HEK293 (cell line): ENCODE measurements around the gene NONO.

Source experiments
- CTCF ChIA-PET: fragments of 350-600 bp; formaldehyde crosslinking; extraction: SDS; loops from one replicate; lab custom pipeline; 2021; ENCODE audit warnings: antibody characterized with exemption; lab: Yijun Ruan, JAX
- POLR2A ChIA-PET: fragments of 300-600 bp; formaldehyde crosslinking; extraction: SDS; loops from one replicate; lab custom pipeline; 2020; ENCODE audit warnings: antibody characterized with exemption, inconsistent platforms; lab: Yijun Ruan, JAX
- H3K27ac ChIP-seq: fragments of 200-500 bp; sonication (Bioruptor generic); 2 replicates; pipeline ENCODE4 v1.5.1; 2014; ENCODE audit warnings: low read depth, low read length, control low read depth, inconsistent platforms; ENCODE audit errors: extremely low read depth
- H3K36me3 ChIP-seq, 2 experiments: fragments of 200-500 bp in 1 of 2; sonication (Bioruptor generic) in 1 of 2; 1 replicate in 1 of 2; 2 replicates in 1 of 2; pipeline ENCODE4 v1.5.1; 2014 to 2017; ENCODE audit warnings: inconsistent platforms in 2 of 2, low read length in 2 of 2; ENCODE audit not compliant: control insufficient read depth in 2 of 2, insufficient read depth in 1 of 2
- H3K4me1 ChIP-seq: fragments of 200-500 bp; sonication (Bioruptor generic); 2 replicates; pipeline ENCODE4 v1.5.1; 2014; ENCODE audit warnings: mild to moderate bottlenecking, low read length, inconsistent platforms; ENCODE audit not compliant: control insufficient read depth, insufficient read depth
- H3K4me3 ChIP-seq: 2 replicates; pipeline ENCODE4 v1.5.1; 2011; ENCODE audit warnings: low read depth, mild to moderate bottlenecking, control low read depth, low read length, moderate library complexity
- H3K9me3 ChIP-seq: fragments of 200-500 bp; sonication (Bioruptor generic); 2 replicates; pipeline ENCODE4 v1.5.1; 2014; ENCODE audit warnings: low read depth, low read length, inconsistent platforms; ENCODE audit not compliant: control insufficient read depth, insufficient read depth
- EGR2 ChIP-seq: fragments of 450-650 bp; formaldehyde crosslinking; IDR thresholded peaks from 2 replicates; pipeline ENCODE4 v1.5.1; 2016; ENCODE audit warnings: low read depth, missing biosample characterization, missing genetic modification characterization
- KLF7 ChIP-seq: fragments of 450-650 bp; formaldehyde crosslinking; IDR thresholded peaks from 2 replicates; pipeline ENCODE4 v1.5.1; 2016; ENCODE audit warnings: missing biosample characterization, missing genetic modification characterization, borderline replicate concordance
- MZF1 ChIP-seq: fragments of 450-650 bp; formaldehyde crosslinking; IDR thresholded peaks from 2 replicates; pipeline ENCODE4 v1.5.1; 2017; ENCODE audit warnings: missing biosample characterization, missing genetic modification characterization, borderline replicate concordance
- REPIN1 ChIP-seq: fragments of 450-650 bp; formaldehyde crosslinking; IDR thresholded peaks from 2 replicates; pipeline ENCODE4 v1.5.1; 2017; ENCODE audit warnings: missing biosample characterization, missing genetic modification characterization, low read depth
- SP3 ChIP-seq: fragments of 450-650 bp; formaldehyde crosslinking; IDR thresholded peaks from 2 replicates; pipeline ENCODE4 v1.5.1; 2016; ENCODE audit warnings: missing biosample characterization, missing genetic modification characterization
- ZBTB11 ChIP-seq: fragments of 450-650 bp; formaldehyde crosslinking; conservative IDR thresholded peaks from 2 replicates; pipeline ENCODE4 v1.5.1; 2016; ENCODE audit warnings: low read depth, missing biosample characterization, missing genetic modification characterization
- ZBTB21 ChIP-seq: fragments of 450-650 bp; formaldehyde crosslinking; IDR thresholded peaks from 2 replicates; pipeline ENCODE4 v1.5.1; 2017; ENCODE audit warnings: missing biosample characterization, missing genetic modification characterization
- ZFP3 ChIP-seq: fragments of 450-650 bp; formaldehyde crosslinking; IDR thresholded peaks from 2 replicates; pipeline ENCODE4 v1.5.1; 2016; ENCODE audit warnings: low read depth, missing biosample characterization, missing genetic modification characterization
- ZNF18 ChIP-seq: fragments of 450-650 bp; formaldehyde crosslinking; IDR thresholded peaks from 2 replicates; pipeline ENCODE4 v1.5.1; 2016; ENCODE audit warnings: missing biosample characterization, missing genetic modification characterization
- ZNF280C ChIP-seq: fragments of 450-650 bp; formaldehyde crosslinking; IDR thresholded peaks from 2 replicates; pipeline ENCODE4 v1.5.1; 2016; ENCODE audit warnings: missing biosample characterization, missing genetic modification characterization
- ZNF324 ChIP-seq: fragments of 450-650 bp; formaldehyde crosslinking; IDR thresholded peaks from 2 replicates; pipeline ENCODE4 v1.5.1; 2016; ENCODE audit warnings: missing biosample characterization, missing genetic modification characterization
- ZNF335 ChIP-seq: fragments of 450-650 bp; formaldehyde crosslinking; conservative IDR thresholded peaks from 2 replicates; pipeline ENCODE4 v1.5.1; 2016; ENCODE audit warnings: missing biosample characterization, missing genetic modification characterization
- ZNF513 ChIP-seq: fragments of 450-650 bp; IDR thresholded peaks from 2 replicates; pipeline ENCODE4 v1.5.1; 2018; ENCODE audit warnings: missing biosample characterization, missing genetic modification characterization
- ZNF624 ChIP-seq: fragments of 450-650 bp; formaldehyde crosslinking; IDR thresholded peaks from 2 replicates; pipeline ENCODE4 v1.5.1; 2017; ENCODE audit warnings: missing biosample characterization, missing genetic modification characterization
- ZNF660 ChIP-seq: fragments of 450-650 bp; IDR thresholded peaks from 2 replicates; pipeline ENCODE4 v1.5.1; 2018; ENCODE audit warnings: missing biosample characterization, mild to moderate bottlenecking, missing genetic modification characterization
- ZNF670 ChIP-seq: fragments of 450-650 bp; formaldehyde crosslinking; IDR thresholded peaks from 2 replicates; pipeline ENCODE4 v1.5.1; 2016; ENCODE audit warnings: missing biosample characterization, missing genetic modification characterization, low read depth
- ZNF776 ChIP-seq: fragments of 450-650 bp; formaldehyde crosslinking; IDR thresholded peaks from 2 replicates; pipeline ENCODE4 v1.5.0; 2017; ENCODE audit warnings: missing biosample characterization, missing genetic modification characterization, borderline replicate concordance
- ZSCAN4 ChIP-seq: fragments of 450-650 bp; formaldehyde crosslinking; IDR thresholded peaks from 2 replicates; pipeline ENCODE4 v1.5.1; 2017; ENCODE audit warnings: missing biosample characterization, missing genetic modification characterization
- ZSCAN5A ChIP-seq: fragments of 450-650 bp; formaldehyde crosslinking; IDR thresholded peaks from 2 replicates; pipeline ENCODE4 v1.5.1; 2016; ENCODE audit warnings: missing biosample characterization, missing genetic modification characterization

Gene NONO

GRCh38 chrX:71254092-71254963, 29.1 kb upstream of the NONO start, which contains the start of gene ZMYM3 (continued):
- TF ChIP-seq ZNF335 (tag by site-specific recombination) (peak; percentile 76; the same call in 1 of the 2 replicates), ZFP3 (tag by site-specific recombination) (no peak), ZNF670 (no peak), ZNF660 (no peak)

- Histone ChIP-seq H3K27ac (no peak overlapping the region), H3K4me3 (no peak overlapping the region), H3K9me3 (no peaks in the 10 kb centered on the region), H3K4me1 (peaks cover 5% of the 10 kb centered on the region; the same call in 1 of the 2 replicates), H3K36me3 (peaks cover 0 to 2% of the 10 kb centered on the region in 2 experiments; a peak in 1 of 3 replicates)
- TF ChIP-seq MZF1 (tag by site-specific recombination) (peak; percentile 96), ZBTB21 (tag by site-specific recombination) (no peak), EGR2 (tag by site-specific recombination) (no peak)
- ChIA-PET POLR2A (interaction anchor here (0.5 kb wide), 1 partner anchor 188 kb away, joined by 3 read pairs; the partner anchor contains the start of gene SNX12), CTCF (interaction anchor here (0.6 kb wide), 1 partner anchor 73 kb away, joined by 3 read pairs; no protein-coding TSS in a partner anchor)
Observed at GRCh38 chrX:71256051-71256450, 27.4 kb upstream of the NONO start.

- no peak overlapping the region for H3K27ac ChIP-seq
- peaks cover 5% of the 10 kb centered on the region; the same call in 1 of the 2 replicates for H3K4me1 ChIP-seq
- CTCF ChIA-PET = interaction anchor here (0.6 kb wide), 1 partner anchor 18 kb away, joined by 3 read pairs; no protein-coding TSS in a partner anchor
- POLR2A ChIA-PET = interaction anchor here (1.0 kb wide), 1 partner anchor 27 kb away, joined by 4 read pairs; the partner anchor contains the start of gene NONO
- H3K36me3 ChIP-seq = no peaks in the 10 kb centered on the region; a peak in 1 of 3 replicates
- no peaks in the 10 kb centered on the region for H3K9me3 ChIP-seq
- no peak overlapping the region for H3K4me3 ChIP-seq
- TF ChIP-seq ZNF513 (tag by site-specific recombination) (no peak), REPIN1 (tag by site-specific recombination) (no peak), ZNF280C (tag by site-specific recombination) (no peak), SP3 (tag by site-specific recombination) (no peak), ZNF624 (tag by site-specific recombination) (no peak), ZSCAN4 (tag by site-specific recombination) (no peak), ZSCAN5A (tag by site-specific recombination) (no peak), ZNF18 (tag by site-specific recombination) (no peak), ZNF324 (no peak), KLF7 (no peak), EGR2 (tag by site-specific recombination) (no peak), ZBTB11 (no peak), ZNF776 (no peak)
Observed at GRCh38 chrX:71256856-71257255, 26.6 kb upstream of the NONO start.
